ENCODE data around the gene FAM83B.

DNA sequence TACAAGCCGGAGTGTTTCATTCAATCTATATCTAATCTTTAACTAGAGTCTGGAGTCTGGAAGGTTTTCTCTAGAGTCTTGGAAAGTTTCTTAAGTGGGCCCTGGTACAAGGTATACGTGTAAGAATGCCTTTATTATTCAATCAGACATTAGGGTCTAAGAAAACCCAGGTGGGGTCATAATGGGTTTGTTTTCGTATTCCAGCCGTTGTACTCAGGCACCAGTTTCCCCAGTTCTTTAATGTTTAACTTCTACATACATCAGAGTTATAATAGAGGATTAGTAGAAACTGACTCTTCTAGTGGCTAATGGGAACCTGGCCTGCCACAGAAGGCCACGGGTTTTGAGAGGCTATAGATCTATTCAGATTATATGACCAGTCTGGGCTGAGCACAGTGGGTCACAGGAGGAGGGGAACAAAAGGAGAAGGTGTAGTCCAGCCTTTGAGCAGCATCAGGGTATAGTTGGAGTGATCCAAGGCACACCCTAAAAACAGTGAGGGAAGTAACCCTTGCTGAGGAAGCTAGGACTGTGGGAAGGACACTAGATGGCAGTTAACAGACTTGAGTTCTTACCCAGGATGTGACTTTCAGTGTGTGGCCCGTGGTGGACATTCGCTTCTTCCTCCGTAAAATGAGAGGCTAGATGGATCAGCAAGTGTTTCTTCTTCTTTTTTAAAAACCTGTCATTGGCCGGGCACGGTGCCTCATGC lies 15.5 kb downstream of the FAM83B start:
- no peak for TF ChIP-seq CTCF (conservative IDR thresholded peaks at IDR 0.05; ENCODE audit: low read depth, low read length)
- no peak for TF ChIP-seq EZH2 (IDR thresholded peaks at IDR 0.05; ENCODE audit: low read length, unreplicated experiment)
- no peak for TF ChIP-seq EZH2phosphoT487 (IDR thresholded peaks at IDR 0.05; ENCODE audit: borderline replicate concordance, low read length)
